ENCODE measurements around the gene PSAPL1.

- TF ChIP-seq MAX (IDR thresholded peaks at IDR 0.05) (no peak), ZNF274 (IDR thresholded peaks at IDR 0.05; ENCODE audit: borderline replicate concordance, extremely low read depth, low read length) (no peak), CHD1 (IDR thresholded peaks at IDR 0.05; ENCODE audit: low read depth, low read length) (no peak), CTCF (IDR thresholded peaks at IDR 0.05; ENCODE audit: control extremely low read depth in 1 of 3, insufficient read depth in 1 of 3, low read depth in 1 of 3, low read length in 3 of 3) (no peak), NRF1 (IDR thresholded peaks at IDR 0.05; ENCODE audit: low read depth, low read length) (no peak), CREB1 (IDR thresholded peaks at IDR 0.05) (no peak), NANOG (IDR thresholded peaks at IDR 0.05; ENCODE audit: insufficient read depth, low read depth, low read length, poor library complexity, severe bottlenecking) (no peak), SIX5 (IDR thresholded peaks at IDR 0.05; ENCODE audit: low read depth, low read length) (no peak), EZH2 (IDR thresholded peaks at IDR 0.05; ENCODE audit: low read depth, low read length, severe bottlenecking) (no peak), MAFK (IDR thresholded peaks at IDR 0.05; ENCODE audit: low read depth, low read length) (no peak), SAP30 (IDR thresholded peaks at IDR 0.05; ENCODE audit: insufficient read depth, insufficient replicate concordance, low read length) (no peak), SIN3A (conservative IDR thresholded peaks at IDR 0.05 in 1 of 2, IDR thresholded peaks at IDR 0.05 in 1 of 2; ENCODE audit: low read depth in 1 of 2, low read length in 2 of 2) (no peak)
These were observed at the start of gene PSAPL1 for GRCh38 chr4:7434766-7435150.

All from H1 (cell line).